Erythroblast (primary cell): ENCODE data around the gene TBX19.

ENCODE experiments used
- GATA1 ChIP-seq: IDR thresholded peaks from 2 replicates; pipeline ENCODE4 v1.6.1; 2011; ENCODE audit warnings: low read depth, mild to moderate bottlenecking, control low read depth, low read length, moderate library complexity
- POLR2A ChIP-seq: IDR thresholded peaks from 2 replicates; pipeline ENCODE4 v1.6.1; 2011; ENCODE audit warnings: mild to moderate bottlenecking, low read length

DNA sequence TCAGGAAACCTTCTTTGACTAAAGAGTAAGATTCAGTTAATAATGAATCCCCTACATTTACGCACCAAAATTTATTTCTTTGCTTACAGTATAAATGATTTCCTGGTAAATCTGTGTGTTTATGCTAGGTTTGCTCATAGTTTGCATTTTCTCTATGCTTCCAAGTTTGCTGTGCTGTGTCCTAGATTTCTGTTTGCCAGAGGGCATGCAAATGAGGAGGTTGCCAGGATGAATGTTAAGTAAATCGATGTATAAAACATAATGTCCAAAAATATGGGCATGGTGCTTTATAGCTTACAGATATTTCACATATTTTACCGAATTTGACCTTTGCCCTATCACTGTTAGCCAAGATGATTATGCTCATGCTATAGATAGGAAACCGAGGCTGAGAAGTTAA is 63.8 kb downstream of the TBX19 start:
- TF ChIP-seq POLR2A, result no peak
- TF ChIP-seq GATA1, result no peak
